Measurements from ENCODE around the gene CCDC102B. TPM values are rescaled to one million over a fixed set of nuclear protein-coding genes. Genes with fewer than 3 reads are reported as not detected.

The CCDC102B gene
- total and polyA plus RNA-seq, 2 of the 8 experiments (the other 6 are each of a cell fraction or from before 2014, with no cell fraction given), result 0.80 to 1.1 TPM

DNA sequence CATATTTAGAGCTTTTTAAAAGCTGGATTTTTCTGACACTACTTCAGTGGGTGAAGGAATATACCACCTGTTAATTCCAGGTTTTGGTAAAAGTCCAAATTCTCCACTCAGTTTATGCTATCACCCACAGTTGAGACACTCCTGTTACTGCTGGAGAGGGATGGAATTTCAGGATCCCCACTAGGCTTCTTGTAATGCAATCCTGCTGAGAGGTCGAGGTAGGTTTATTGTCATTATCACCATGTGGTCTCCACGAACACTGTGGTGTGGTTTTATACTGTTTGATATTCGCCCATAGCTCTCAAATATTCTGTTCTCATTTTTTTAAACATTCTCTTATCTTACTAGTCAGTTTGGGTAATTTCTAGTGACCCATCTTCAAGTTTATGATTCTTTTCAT lies 167.9 kb downstream of the CCDC102B start:
- Histone ChIP-seq H3K4me3 (ENCODE audit: extremely low read depth in 1 of 4, insufficient read depth in 2 of 4, low read depth in 3 of 4, low read length in 4 of 4) (no peak overlapping the region), H3K4me2 (ENCODE audit: insufficient read depth in 1 of 2, low read depth in 2 of 2, low read length in 2 of 2) (no peak overlapping the region), H4K91ac (replicated peaks; ENCODE audit: insufficient read length, low read length) (no peak overlapping the region), H3K23ac (ENCODE audit: insufficient read length) (no peak overlapping the region), H3K36me3 (ENCODE audit: control insufficient read depth in 2 of 4, insufficient read depth in 4 of 4, low read length in 3 of 4) (no peaks in the 10 kb centered on the region), H2BK5ac (ENCODE audit: low read depth, low read length) (no peak overlapping the region), H3K56ac (replicated peaks; ENCODE audit: insufficient read length, low read depth, low read length) (no peak overlapping the region), H3K14ac (ENCODE audit: insufficient read length) (no peak overlapping the region), H2AFZ (ENCODE audit: low read length) (no peak overlapping the region), H2BK20ac (ENCODE audit: low read length) (no peak overlapping the region), H3K18ac (ENCODE audit: extremely low read depth, low read length) (no peak overlapping the region), H2BK120ac (replicated peaks; ENCODE audit: low read depth, low read length) (no peak overlapping the region), H4K20me1 (replicated peaks in 1 of 2; ENCODE audit: control insufficient read depth in 1 of 2, insufficient read depth in 2 of 2, low read length in 2 of 2) (no peaks in the 10 kb centered on the region), H2BK12ac (ENCODE audit: low read depth, low read length) (no peak overlapping the region), H3K23me2 (ENCODE audit: low read depth, low read length) (no peaks in the 10 kb centered on the region), H3K9me3 (ENCODE audit: insufficient read depth in 2 of 2, low read depth in 1 of 2, low read length in 1 of 2) (no peaks in the 10 kb centered on the region), H2BK15ac (ENCODE audit: low read length) (no peak overlapping the region), H3K27ac (ENCODE audit: low read depth, low read length) (no peak overlapping the region), H3K4me1 (replicated peaks in 1 of 4; ENCODE audit: control insufficient read depth in 3 of 4, insufficient read depth in 4 of 4, low read length in 3 of 4) (peaks cover 0 to 8% (median 4%) of the 10 kb centered on the region in 4 experiments; a peak in 3 of 7 replicates), H3K79me2 (ENCODE audit: control insufficient read depth in 1 of 2, insufficient read depth in 2 of 2, low read length in 2 of 2) (no peaks in the 10 kb centered on the region), H3K9ac (replicated peaks in 1 of 4; ENCODE audit: extremely low read depth in 1 of 4, low read depth in 3 of 4, low read length in 3 of 4) (no peak overlapping the region), H3K27me3 (replicated peaks in 1 of 4; ENCODE audit: control insufficient read depth in 3 of 4, extremely low read depth in 1 of 4, insufficient read depth in 3 of 4, low read length in 3 of 4) (peaks cover 0 to 2% (median 0%) of the 10 kb centered on the region in 4 experiments; a peak in 1 of 7 replicates), H4K8ac (ENCODE audit: extremely low read depth, insufficient read depth, low read length) (no peak overlapping the region), H3K4ac (replicated peaks; ENCODE audit: insufficient read length, low read depth, low read length) (no peak overlapping the region), H3K79me1 (ENCODE audit: low read depth, low read length) (no peaks in the 10 kb centered on the region), H4K5ac (ENCODE audit: insufficient read length, low read depth, low read length) (no peak overlapping the region), H2AK5ac (ENCODE audit: low read depth, low read length) (no peak overlapping the region)
- TF ChIP-seq RXRA (IDR thresholded peaks at IDR 0.05; ENCODE audit: insufficient read depth, low read depth, low read length) (no peak), SP4 (IDR thresholded peaks at IDR 0.05; ENCODE audit: low read length) (no peak), CREB1 (IDR thresholded peaks at IDR 0.05) (no peak), SRF (IDR thresholded peaks at IDR 0.05; ENCODE audit: low read depth, low read length) (no peak), SP1 (IDR thresholded peaks at IDR 0.05; ENCODE audit: low read depth, low read length) (no peak), CBX5 (IDR thresholded peaks at IDR 0.05; ENCODE audit: low read depth, low read length) (no peak)
- FAIRE-seq (no peak), DNase-seq (ENCODE audit: low read depth in 1 of 2, low spot score in 2 of 2) (no peak)
- WGBS, 2 experiments (ENCODE audit: extremely low coverage in 1 of 2, insufficient coverage in 1 of 2, insufficient read length in 1 of 2, insufficient replicate concordance in 2 of 2, low coverage in 1 of 2, low lambda C conversion rate in 2 of 2, missing lambda C conversion rate in 1 of 2), result 59% methylated on average over 3 of the region's 3 CpGs; no CpG with 5 or more reads in 1 of the 2 experiments
- POLR2A ChIA-PET (ENCODE audit: partially characterized antibody), result no interaction called here
- CTCF ChIA-PET (ENCODE audit: partially characterized antibody), result no interaction called here
